K562 (cell line): ENCODE data around the gene TIFAB. TPM values are rescaled to one million over a fixed set of nuclear protein-coding genes. Genes with fewer than 3 reads are reported as not detected.

Source experiments
- ATAC-seq: fragments of 200-7000 bp; cut with Tn5 transposase; 3 replicates; pipeline ENCODE4 v1.9.1; 2020; ENCODE audit warnings: moderate library complexity
- BruUV-seq: library from RNA; stranded (reverse); fragments of 400-500 nt; replicated peaks from 2 replicates; lab custom pipeline; 2021; lab: Mats Ljungman, UMichigan
- CTCF ChIA-PET: fragments of 300-600 bp; formaldehyde crosslinking; extraction: SDS; loops from one replicate; lab custom pipeline; 2021; ENCODE audit warnings: low intra/inter-chr PET ratio; lab: Yijun Ruan, JAX
- POLR2A ChIA-PET: fragments of 300-600, 350-650 bp; sonication (Branson Sonifier 250); formaldehyde crosslinking; extraction: SDS; loops from one replicate; lab custom pipeline; 2021; ENCODE audit warnings: antibody characterized with exemption, inconsistent platforms; lab: Yijun Ruan, JAX
- DNase-seq, 4 experiments: peaks; one replicate each; pipeline versions ENCODE4 v3.0.0 to v3.0.0-alpha.2; 2011 to 2018; ENCODE audit warnings: low spot score in 3 of 4, mixed read lengths in 3 of 4; ENCODE audit errors: extremely low read depth in 1 of 4
- FAIRE-seq: peaks from 2 replicates; lab custom pipeline; 2011; peaks lifted over from hg19 to GRCh38; lab: Jason Lieb, UNC
- H2AFZ ChIP-seq: 2 replicates; pipeline ENCODE4 v1.6.0; 2011; ENCODE audit warnings: low read depth, low read length, control low read depth, inconsistent platforms
- H3K27ac ChIP-seq: fragments of 200-600 bp; 3 replicates; pipeline ENCODE4 v1.8.0; 2011; ENCODE audit warnings: low read depth, mild to moderate bottlenecking, control low read depth, inconsistent platforms, low read length, moderate library complexity, mixed read lengths; ENCODE audit errors: extremely low read depth
- H3K27me3 ChIP-seq, 2 experiments: fragments of 300-600 bp in 1 of 2; 2 replicates in 1 of 2; 3 replicates in 1 of 2; pipeline versions ENCODE4 v1.6.0 to v1.8.0; 2011; ENCODE audit warnings: inconsistent platforms in 2 of 2, low read length in 2 of 2, mild to moderate bottlenecking in 1 of 2, mixed read lengths in 1 of 2, moderate library complexity in 1 of 2; ENCODE audit not compliant: control insufficient read depth in 2 of 2, insufficient read depth in 2 of 2
- H3K36me3 ChIP-seq: fragments of 300-600 bp; 3 replicates; pipeline ENCODE4 v1.8.0; 2011; ENCODE audit warnings: mild to moderate bottlenecking, low read length, inconsistent platforms; ENCODE audit not compliant: control insufficient read depth, insufficient read depth
- H3K4me1 ChIP-seq, 2 experiments: fragments of 200-600 bp in 1 of 2; replicated peaks in 1 of 2; 2 replicates in 1 of 2; 3 replicates in 1 of 2; pipeline versions ENCODE4 v1.5.1 to v1.8.0; 2011; ENCODE audit warnings: inconsistent platforms in 2 of 2, low read length in 2 of 2, mild to moderate bottlenecking in 1 of 2, mixed read lengths in 1 of 2, moderate library complexity in 1 of 2; ENCODE audit not compliant: control insufficient read depth in 2 of 2, insufficient read depth in 2 of 2
- H3K4me2 ChIP-seq: 2 replicates; pipeline ENCODE4 v1.6.1; 2011; ENCODE audit warnings: low read length, control low read depth, inconsistent platforms, mixed read lengths; ENCODE audit not compliant: insufficient read depth
- H3K4me3 ChIP-seq: fragments of 200-600 bp; sonication (generic), shearing (Covaris generic); 2 replicates; pipeline ENCODE4 v1.5.1; 2016; ENCODE audit warnings: control low read depth, inconsistent platforms
- H3K79me2 ChIP-seq: fragments of 200-600 bp; 3 replicates; pipeline ENCODE4 v1.8.0; 2011; ENCODE audit warnings: low read length, inconsistent platforms; ENCODE audit not compliant: control insufficient read depth, insufficient read depth
- H3K9ac ChIP-seq, 2 experiments: 2 replicates each; pipeline versions ENCODE4 v1.6.0 to v1.6.1; 2011; ENCODE audit warnings: low read depth in 2 of 2, low read length in 2 of 2, control low read depth in 1 of 2, inconsistent platforms in 1 of 2, mild to moderate bottlenecking in 1 of 2, mixed read lengths in 1 of 2; ENCODE audit not compliant: insufficient read depth in 1 of 2
- H3K9me1 ChIP-seq: one replicate; pipeline ENCODE4 v1.6.0; 2011; ENCODE audit warnings: inconsistent platforms, mild to moderate bottlenecking, low read length, moderate library complexity; ENCODE audit not compliant: control insufficient read depth, insufficient read depth
- H3K9me3 ChIP-seq: replicated peaks from 2 replicates; pipeline ENCODE4 v1.5.1; 2011; ENCODE audit warnings: low read depth, low read length, inconsistent platforms; ENCODE audit not compliant: control insufficient read depth, insufficient read depth
- H4K20me1 ChIP-seq: replicated peaks from 2 replicates; pipeline ENCODE4 v1.6.1; 2011; ENCODE audit warnings: low read length, inconsistent platforms, mixed read lengths; ENCODE audit not compliant: control insufficient read depth, insufficient read depth
- RBM25 ChIP-seq: fragments of 200-400 bp; formaldehyde crosslinking; IDR thresholded peaks from 2 replicates; pipeline ENCODE4 v1.6.1; 2018; ENCODE audit warnings: low read length, low read depth, moderate library complexity; ENCODE audit not compliant: severe bottlenecking
- RNF219 ChIP-seq: fragments of 250-450 bp; sonication (Bioruptor Pico); IDR thresholded peaks from 2 replicates; pipeline ENCODE4 v1.5.0; 2022; ENCODE audit warnings: mild to moderate bottlenecking
- RUNX1 ChIP-seq: sonication (generic); IDR thresholded peaks from 2 replicates; pipeline ENCODE4 v1.6.1; 2016; ENCODE audit warnings: antibody characterized with exemption, low read depth
- ZFX ChIP-seq: sonication (generic); formaldehyde crosslinking; IDR thresholded peaks from 2 replicates; pipeline ENCODE4 v1.8.0; 2022; ENCODE audit warnings: mild to moderate bottlenecking, missing genetic modification reagents, moderate library complexity
- WGBS: fragments of 100-300 bp; shearing (Covaris generic); methylation state at CpG from one replicate; pipeline ENCODE4 v1.1.6; 2016; ENCODE audit warnings: low coverage, mixed read lengths; ENCODE audit not compliant: insufficient coverage; ENCODE audit errors: missing lambda C conversion rate; 5-methylcytosine and 5-hydroxymethylcytosine counted together
- in situ Hi-C: fragments of 300-500 bp; cut with MboI; formaldehyde crosslinking; loops from 4 replicates; pipeline ENCODE4 v1.15.0; 2018; ENCODE audit warnings: inconsistent platforms, mixed read lengths
- intact Hi-C: fragments of 100-400 bp; cut with micrococcal nuclease; formaldehyde crosslinking; loops from 2 replicates; pipeline ENCODE4 v1.14.2; 2022
- polyA plus RNA-seq, 8 experiments: library from polyadenylated mRNA; depleted of rRNA in 4 of 8; stranded (reverse) in 5 of 8; unstranded in 3 of 8; fragments of >200 nt; fragmentation: Nextera tagmentation in 2 of 8; fragmentation: Illumina TruSeq in 1 of 8; extraction: Ambion mirVana in 2 of 8; extraction: Trizol in 1 of 8; gene quantifications; 2 replicates each; pipeline versions ENCODE4 v1.2.1 to v1.2.3, GENCODE V29; 2011 to 2014; ENCODE audit warnings: inconsistent platforms in 1 of 8, missing spikeins in 1 of 8
- total RNA-seq, 7 experiments: library from RNA; depleted of rRNA in 6 of 7; stranded (reverse); fragments of >200 nt in 6 of 7; fragmentation: Illumina TruSeq in 2 of 7; extraction: Trizol in 2 of 7; gene quantifications; 2 replicates each; pipeline versions ENCODE4 v1.2.1 to v1.2.3, GENCODE V29; 2011 to 2021; ENCODE audit warnings: low replicate concordance in 1 of 7

TIFAB gene
- total and polyA plus RNA-seq, 9 of the 15 experiments (the other 6 are each of a cell fraction or from before 2014, with no cell fraction given): not detected

- WGBS: 51% methylated on average over 4 of the region's 4 CpGs
Measured at GRCh38 chr5:135467871-135468485, 15.8 kb upstream of the TIFAB start.

More at GRCh38 chr5:135467871-135468485, 15.8 kb upstream of the TIFAB start:
- H2AFZ ChIP-seq: no peak overlapping the region
- no peak overlapping the region for H3K9ac ChIP-seq
- H3K4me1 ChIP-seq: peaks cover 4 to 15% of the 10 kb centered on the region in 2 experiments; a peak in 4 of 5 replicates
- no peak overlapping the region for H3K27ac ChIP-seq
- BruUV-seq: no TSS peak
- H4K20me1 ChIP-seq: peaks cover 2% of the 10 kb centered on the region; the same call in 1 of the 2 replicates
- H3K36me3 ChIP-seq: no peaks in the 10 kb centered on the region
- H3K4me3 ChIP-seq: no peak overlapping the region
- DNase-seq (no peak), ATAC-seq (no peak), FAIRE-seq (no peak)
- intact Hi-C loops (loop anchor here (5.0 kb wide), 1 partner anchor 364 kb away; the partner anchor contains the start of gene SLC25A48), in situ Hi-C loops (loop anchor here (5.0 to 10.0 kb wide), 2 partner anchors 84 to 257 kb away; no protein-coding TSS in a partner anchor)
- no peak for TF ChIP-seq RNF219 (CRISPR knock-in tag)
- no peak for TF ChIP-seq RUNX1
- TF ChIP-seq RBM25: no peak
- no peak for TF ChIP-seq ZFX (CRISPR knock-in tag)
- H3K9me3 ChIP-seq: no peaks in the 10 kb centered on the region
- CTCF ChIA-PET: no interaction called here
- H3K79me2 ChIP-seq: no peaks in the 10 kb centered on the region
- POLR2A ChIA-PET: interaction anchor here (1.9 kb wide), 1 partner anchor 12 kb away, joined by 6 read pairs; no protein-coding TSS in a partner anchor
- no peak overlapping the region for H3K4me2 ChIP-seq
- H3K9me1 ChIP-seq: no peaks in the 10 kb centered on the region
- peaks cover 0 to 12% of the 10 kb centered on the region in 2 experiments; a peak in 2 of 5 replicates for H3K27me3 ChIP-seq
